Cardiac muscle cell (in vitro differentiated cells and primary cell): ENCODE measurements around the gene A3GALT2. TPM values are rescaled to one million over a fixed set of nuclear protein-coding genes. Genes with fewer than 3 reads are reported as not detected.
"Not testable (repeated sequence)": the region's sequence is repeated elsewhere in the genome, so short reads cannot be mapped to it uniquely, and the experiment has no call there.

Source experiments
- DNase-seq, 2 donors: peaks; one replicate each; pipeline versions ENCODE4 v3.0.0 to v3.0.0-alpha.2; 2010 to 2017; ENCODE audit warnings: low read depth in 1 of 2, low spot score in 1 of 2
- H3K27ac ChIP-seq: fragments of 200-600 bp; sonication (generic); 2 replicates; pipeline ENCODE4 v1.5.1; 2016
- H3K27me3 ChIP-seq: fragments of 200-600 bp; sonication (generic); 2 replicates; pipeline ENCODE4 v1.6.0; 2016; ENCODE audit warnings: control low read depth
- H3K36me3 ChIP-seq: fragments of 200-600 bp; sonication (generic); 2 replicates; pipeline ENCODE4 v1.5.1; 2016; ENCODE audit warnings: control low read depth
- H3K4me1 ChIP-seq: fragments of 200-600 bp; sonication (generic); 2 replicates; pipeline ENCODE4 v1.8.1; 2017; ENCODE audit warnings: low read depth, mild to moderate bottlenecking, mixed run types
- H3K4me3 ChIP-seq: fragments of 200-600 bp; sonication (generic); 2 replicates; pipeline ENCODE4 v1.5.1; 2016; ENCODE audit warnings: mild to moderate bottlenecking
- H3K9me3 ChIP-seq: fragments of 200-600 bp; sonication (generic); 2 replicates; pipeline ENCODE4 v1.5.1; 2017; ENCODE audit warnings: low read depth, mild to moderate bottlenecking, control low read depth
- polyA plus RNA-seq: library from polyadenylated mRNA; unstranded; fragments of >200 nt; fragmentation: Nextera tagmentation; extraction: Ambion mirVana; gene quantifications from 2 replicates; pipeline ENCODE4 v1.2.1, GENCODE V29; 2016
- total RNA-seq: library from RNA; depleted of rRNA; stranded (reverse); fragments of >200 nt; gene quantifications from 2 replicates; pipeline ENCODE4 v1.2.3, GENCODE V29; 2016
- TF ChIP-seq, protein P1 (sequence below): IDR thresholded peaks from 2 replicates; pipeline ENCODE4 v1.5.1; 2012; ENCODE audit warnings: low read depth, mild to moderate bottlenecking, low read length

The A3GALT2 gene
- total and polyA plus RNA-seq, 2 experiments from 2014 or later: 0.57 TPM; not detected in 1

DNA sequence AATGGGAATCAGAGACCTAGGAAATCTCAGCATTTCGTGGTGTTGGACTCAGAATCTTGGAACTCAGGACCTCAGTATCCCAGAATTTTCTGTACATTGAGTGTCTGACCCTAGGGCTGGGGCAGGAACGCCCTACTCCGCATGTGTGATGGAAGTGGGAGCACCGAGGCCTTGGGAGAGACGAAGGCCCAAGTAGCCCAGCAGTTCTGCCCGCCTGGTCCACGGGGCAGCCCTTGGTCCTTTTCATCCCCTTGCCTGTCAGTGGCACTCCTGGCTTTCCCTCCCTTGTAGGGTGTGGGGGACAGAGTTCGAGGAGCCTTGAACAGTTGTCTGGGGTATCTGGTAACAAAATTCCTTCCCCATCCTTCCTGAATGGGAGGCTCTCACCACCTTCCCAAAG is 10.2 kb downstream of the A3GALT2 start:
- no peaks in the 10 kb centered on the region for H3K36me3 ChIP-seq
- DNase-seq: no peak
- no peaks in the 10 kb centered on the region for H3K9me3 ChIP-seq
- no peak overlapping the region for H3K4me3 ChIP-seq
- peaks cover 13% of the 10 kb centered on the region for H3K27me3 ChIP-seq
- TF ChIP-seq, protein P1, sequence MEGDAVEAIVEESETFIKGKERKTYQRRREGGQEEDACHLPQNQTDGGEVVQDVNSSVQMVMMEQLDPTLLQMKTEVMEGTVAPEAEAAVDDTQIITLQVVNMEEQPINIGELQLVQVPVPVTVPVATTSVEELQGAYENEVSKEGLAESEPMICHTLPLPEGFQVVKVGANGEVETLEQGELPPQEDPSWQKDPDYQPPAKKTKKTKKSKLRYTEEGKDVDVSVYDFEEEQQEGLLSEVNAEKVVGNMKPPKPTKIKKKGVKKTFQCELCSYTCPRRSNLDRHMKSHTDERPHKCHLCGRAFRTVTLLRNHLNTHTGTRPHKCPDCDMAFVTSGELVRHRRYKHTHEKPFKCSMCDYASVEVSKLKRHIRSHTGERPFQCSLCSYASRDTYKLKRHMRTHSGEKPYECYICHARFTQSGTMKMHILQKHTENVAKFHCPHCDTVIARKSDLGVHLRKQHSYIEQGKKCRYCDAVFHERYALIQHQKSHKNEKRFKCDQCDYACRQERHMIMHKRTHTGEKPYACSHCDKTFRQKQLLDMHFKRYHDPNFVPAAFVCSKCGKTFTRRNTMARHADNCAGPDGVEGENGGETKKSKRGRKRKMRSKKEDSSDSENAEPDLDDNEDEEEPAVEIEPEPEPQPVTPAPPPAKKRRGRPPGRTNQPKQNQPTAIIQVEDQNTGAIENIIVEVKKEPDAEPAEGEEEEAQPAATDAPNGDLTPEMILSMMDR: no peak
- no peak overlapping the region for H3K27ac ChIP-seq
- H3K4me1 ChIP-seq: no peaks in the 10 kb centered on the region

DNA sequence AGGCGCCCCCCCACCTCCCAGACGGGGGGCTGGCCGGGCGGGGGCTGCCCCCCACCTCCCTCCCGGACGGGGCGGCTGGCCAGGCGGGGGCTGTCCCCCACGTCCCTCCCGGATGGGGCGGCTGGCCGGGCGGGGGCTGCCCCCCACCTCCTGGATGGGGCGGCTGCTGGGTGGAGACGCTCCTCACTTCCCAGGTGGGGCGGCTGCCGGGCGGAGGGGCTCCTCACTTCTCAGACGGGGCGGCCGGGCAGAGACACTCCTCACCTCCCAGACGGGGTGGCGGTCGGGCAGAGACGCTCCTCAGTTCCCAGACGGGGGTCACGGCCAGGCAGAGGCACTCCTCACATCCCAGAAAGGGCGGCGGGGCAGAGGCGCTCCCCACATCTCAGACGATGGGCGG is 11.5 kb downstream of the A3GALT2 start:
- H3K4me3 ChIP-seq, H3K4me1 ChIP-seq: not testable (repeated sequence)

DNA sequence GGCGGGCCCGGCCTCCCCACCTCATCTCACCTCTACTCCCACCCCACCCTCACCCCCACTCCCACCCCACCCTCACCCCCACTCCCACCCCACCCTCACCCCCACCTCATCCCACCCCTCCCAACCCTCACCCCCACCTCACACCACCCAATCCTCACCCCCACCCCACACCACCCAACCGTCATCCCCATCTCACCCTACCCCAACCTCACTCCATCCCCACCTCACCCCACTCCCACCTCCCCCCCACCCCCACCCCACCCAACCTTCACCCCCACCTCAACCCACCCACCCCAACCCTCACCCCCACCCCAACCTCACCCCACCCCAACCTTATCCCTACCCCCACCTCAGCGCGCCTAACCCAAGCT is 13.4 kb downstream of the A3GALT2 start:
- Histone ChIP-seq H3K4me1 (no peaks in the 10 kb centered on the region), H3K4me3 (no peak overlapping the region), H3K36me3 (no peaks in the 10 kb centered on the region), H3K9me3 (no peaks in the 10 kb centered on the region), H3K27me3 (peaks cover 13% of the 10 kb centered on the region), H3K27ac (no peak overlapping the region)
- DNase-seq: no peak
- TF ChIP-seq, protein P1: no peak

More for the DNA sequence above, 11.5 kb downstream of the A3GALT2 start:
- not testable (repeated sequence) for H3K36me3 ChIP-seq, H3K9me3 ChIP-seq, H3K27ac ChIP-seq, DNase-seq
- peaks cover 13% of the 10 kb centered on the region for H3K27me3 ChIP-seq

DNA sequence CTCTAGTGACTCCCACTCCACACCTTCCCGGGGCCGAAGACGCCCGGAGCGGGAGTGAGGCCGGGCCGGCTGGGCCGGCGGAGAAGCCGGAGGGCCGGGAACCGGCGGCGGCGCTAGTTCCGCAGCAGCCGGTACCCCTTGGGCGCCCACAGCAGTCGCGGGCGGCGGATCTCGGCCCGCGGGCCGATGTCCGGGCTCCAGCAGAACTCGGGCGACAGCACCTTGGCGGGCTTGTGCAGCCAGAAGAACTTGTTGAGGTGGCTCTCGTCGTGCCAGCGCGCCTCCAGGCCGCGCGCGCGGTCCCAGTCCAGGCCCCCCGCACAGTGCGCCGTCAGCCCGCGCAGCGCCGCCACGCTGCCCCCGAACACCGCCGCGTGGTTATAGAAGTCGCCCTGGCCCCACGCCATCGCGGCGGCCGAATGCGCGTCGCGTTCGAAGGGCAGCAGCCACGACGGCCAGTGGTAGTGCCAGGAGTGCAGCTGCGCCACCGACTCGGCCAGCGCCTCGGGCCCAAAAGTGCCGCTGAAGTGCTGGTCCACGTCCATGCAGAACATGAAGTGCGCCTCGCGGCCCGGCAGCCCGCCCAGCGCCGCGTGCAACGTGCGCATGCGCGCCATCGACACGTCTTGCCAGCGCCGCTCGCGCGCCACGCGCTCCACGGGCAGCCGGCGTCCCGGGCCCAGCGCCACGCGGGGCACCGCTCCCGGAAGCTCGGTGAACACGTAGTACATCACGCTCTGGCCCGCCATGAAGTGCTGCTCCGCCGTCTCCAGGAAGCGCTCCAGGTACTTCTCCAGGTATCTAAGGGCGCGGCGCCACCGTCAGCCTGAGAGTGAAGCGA is 14.0 kb downstream of the A3GALT2 start:
- DNase-seq: peak in 1 of 2 donors; percentile 68
- H3K36me3 ChIP-seq: no peaks in the 10 kb centered on the region
- H3K27me3 ChIP-seq: peaks cover 13% of the 10 kb centered on the region
- H3K9me3 ChIP-seq: no peaks in the 10 kb centered on the region
- no peaks in the 10 kb centered on the region for H3K4me1 ChIP-seq
- TF ChIP-seq, protein P1: no peak
- H3K27ac ChIP-seq: no peak overlapping the region
- no peak overlapping the region for H3K4me3 ChIP-seq

DNA sequence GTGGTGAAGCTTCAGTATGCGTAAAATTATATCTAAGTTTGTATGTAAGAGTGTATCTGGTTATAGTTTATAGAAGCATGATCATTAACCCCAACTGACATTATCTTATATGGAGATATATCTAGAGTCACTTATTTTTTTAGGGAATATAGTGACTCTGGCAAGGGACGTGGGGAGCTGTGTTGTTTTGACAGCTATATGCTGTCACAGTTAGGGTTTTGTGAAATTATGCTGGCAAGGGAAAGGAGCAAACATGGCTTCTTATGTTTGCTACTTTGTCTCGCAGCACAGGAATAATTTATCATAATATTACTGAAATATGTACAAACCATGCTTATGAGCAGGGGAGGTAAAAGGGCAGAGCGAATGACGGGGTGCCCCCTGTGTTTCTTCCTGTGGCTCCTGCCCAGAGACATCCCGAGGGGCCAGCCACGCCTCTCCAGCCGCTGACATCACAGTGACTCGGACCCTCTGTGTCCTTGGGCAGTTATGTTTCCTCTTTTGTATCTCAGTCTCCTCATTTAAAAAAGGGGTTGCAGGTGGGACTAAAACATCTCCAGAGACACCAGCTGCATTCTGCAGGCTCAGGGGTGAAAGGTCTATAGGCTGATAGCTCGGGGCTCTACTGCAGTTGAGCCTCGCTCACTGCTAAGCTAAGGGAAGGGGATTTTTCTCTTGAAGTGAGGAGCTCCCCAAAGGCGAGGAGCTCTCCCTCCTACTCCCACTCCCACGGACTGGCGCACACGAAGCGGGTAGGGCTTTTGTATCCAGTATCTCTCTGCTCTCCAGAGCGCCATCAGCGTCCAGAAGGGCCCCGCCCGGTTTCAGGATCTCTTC is 14.9 kb downstream of the A3GALT2 start:
- Histone ChIP-seq H3K27me3 (peaks cover 13% of the 10 kb centered on the region), H3K36me3 (no peaks in the 10 kb centered on the region), H3K4me1 (no peaks in the 10 kb centered on the region), H3K4me3 (no peak overlapping the region), H3K27ac (no peak overlapping the region), H3K9me3 (no peaks in the 10 kb centered on the region)
- no peak for DNase-seq
- TF ChIP-seq, protein P1: no peak

DNA sequence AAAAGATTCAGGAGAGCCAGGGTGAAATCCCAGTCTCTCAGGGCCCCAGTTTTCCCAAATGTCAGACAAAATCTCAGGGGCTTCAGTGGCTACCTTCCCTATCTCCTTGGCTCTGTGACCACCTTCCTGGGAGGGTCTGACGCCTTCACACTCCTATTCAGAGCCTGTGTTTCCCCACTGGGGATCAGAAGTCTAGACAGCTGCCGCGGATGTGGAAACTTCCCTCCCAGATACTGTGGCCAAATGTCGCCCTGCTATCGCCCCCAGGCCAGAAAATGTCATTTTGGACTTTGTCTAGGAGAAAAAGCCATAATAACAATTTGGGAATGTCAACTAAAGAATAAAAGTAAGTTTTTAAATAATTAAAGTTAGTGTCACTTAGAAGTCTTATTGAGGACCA is 15.9 kb downstream of the A3GALT2 start:
- Histone ChIP-seq H3K4me3 (no peak overlapping the region), H3K27ac (no peak overlapping the region), H3K27me3 (peaks cover 13% of the 10 kb centered on the region), H3K4me1 (no peaks in the 10 kb centered on the region), H3K36me3 (no peaks in the 10 kb centered on the region), H3K9me3 (no peaks in the 10 kb centered on the region)
- DNase-seq: no peak
- TF ChIP-seq, protein P1: no peak
